Heart left ventricle (tissue), 13 donors: ENCODE results near the gene C12orf60.

Experiments used
- POLR2A ChIP-seq, 2 donors: fragments of 450-650 bp; IDR thresholded peaks; one replicate each; pipeline ENCODE4 v1.6.1; 2017; ENCODE audit warnings: antibody characterized with exemption in 2 of 2, mild to moderate bottlenecking in 2 of 2, moderate library complexity in 2 of 2
- TF ChIP-seq, protein P1 (sequence below), 12 donors: fragments of 200-600 bp; sonication (generic) in 4 of 12; IDR thresholded peaks; one replicate each; pipeline versions ENCODE4 v1.5.0 to v1.8.0; 2018 to 2022; ENCODE audit warnings: antibody characterized with exemption in 12 of 12, mild to moderate bottlenecking in 5 of 12
- donor health status: ischemic (EF 13 %, LVEDD 7.1; RV severe dilation, severe dysfunction).
- donor health status: DM: no; HTN: yes; CAD: no.
- donor health status: DM: no; HTN: no; CAD: no.
- donor health status: ischemic (EF 25% LVEDD 6.9; RV normal size, moderate dysfunction).
- donor health status: ischemic (EF 25% LVEDD 5.7; RV mildly dilated, moderate dysfunction).
- donor health status: ischemic (EF 35%, LVEDD 5.7; RV mildly dilated, moderate dysfunction).
- donor health status: nonischemic (EF 11% LVEDD 7.7; RV severe dilation, severe dysfunction).
- donor health status: DM: yes; HTN: yes; CAD: no.
- donor health status: PGD.
- donor health status: ischemic (EF 29% LVEDD 5.4; RV normal size, mild dysfunction).
- donor health status: nonischemic (EF 23%, LVEDD 6.1; RV moderate dilation, normal function).

DNA sequence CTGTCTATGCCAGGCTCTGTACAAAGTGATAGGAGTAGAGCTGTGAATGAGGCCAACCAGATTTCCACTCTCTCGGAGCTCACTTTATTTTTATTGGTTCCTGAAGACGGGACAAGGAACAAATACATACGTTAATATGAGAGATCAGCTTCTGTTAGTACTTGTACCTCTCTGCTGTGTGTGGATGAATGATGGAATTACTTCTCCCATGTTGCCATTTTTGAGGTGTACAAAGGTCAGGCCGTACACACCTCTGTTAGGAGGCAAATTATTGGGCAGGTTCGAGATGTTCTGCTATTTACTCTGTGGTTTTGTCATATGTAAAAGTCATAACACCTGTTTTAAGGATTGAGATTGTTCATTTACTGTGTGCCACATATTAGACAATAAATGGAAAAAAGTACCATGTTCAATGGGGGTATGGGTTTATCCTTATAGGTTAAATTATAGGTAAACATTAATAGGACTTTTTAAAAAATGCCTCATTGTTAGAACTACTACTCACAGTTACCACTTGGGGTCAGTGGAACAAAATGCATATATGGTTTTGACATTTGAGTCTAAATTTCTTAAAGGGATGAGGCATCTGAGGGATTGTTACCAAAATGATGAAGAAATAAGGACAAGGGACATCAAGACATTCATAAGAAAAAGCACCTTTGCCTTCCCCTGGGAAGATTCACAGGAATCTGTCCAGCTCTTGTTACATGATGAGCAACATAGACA is 27.1 kb upstream of the C12orf60 start:
- TF ChIP-seq POLR2A (IDR thresholded peaks at IDR 0.05): no peak
- TF ChIP-seq, protein P1, sequence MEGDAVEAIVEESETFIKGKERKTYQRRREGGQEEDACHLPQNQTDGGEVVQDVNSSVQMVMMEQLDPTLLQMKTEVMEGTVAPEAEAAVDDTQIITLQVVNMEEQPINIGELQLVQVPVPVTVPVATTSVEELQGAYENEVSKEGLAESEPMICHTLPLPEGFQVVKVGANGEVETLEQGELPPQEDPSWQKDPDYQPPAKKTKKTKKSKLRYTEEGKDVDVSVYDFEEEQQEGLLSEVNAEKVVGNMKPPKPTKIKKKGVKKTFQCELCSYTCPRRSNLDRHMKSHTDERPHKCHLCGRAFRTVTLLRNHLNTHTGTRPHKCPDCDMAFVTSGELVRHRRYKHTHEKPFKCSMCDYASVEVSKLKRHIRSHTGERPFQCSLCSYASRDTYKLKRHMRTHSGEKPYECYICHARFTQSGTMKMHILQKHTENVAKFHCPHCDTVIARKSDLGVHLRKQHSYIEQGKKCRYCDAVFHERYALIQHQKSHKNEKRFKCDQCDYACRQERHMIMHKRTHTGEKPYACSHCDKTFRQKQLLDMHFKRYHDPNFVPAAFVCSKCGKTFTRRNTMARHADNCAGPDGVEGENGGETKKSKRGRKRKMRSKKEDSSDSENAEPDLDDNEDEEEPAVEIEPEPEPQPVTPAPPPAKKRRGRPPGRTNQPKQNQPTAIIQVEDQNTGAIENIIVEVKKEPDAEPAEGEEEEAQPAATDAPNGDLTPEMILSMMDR (IDR thresholded peaks at IDR 0.05): peak in 2 of 12 donors; percentile 8 to 14
